Measurements from ENCODE around the gene STRADB. TPM values are rescaled to one million over a fixed set of nuclear protein-coding genes. Genes with fewer than 3 reads are reported as not detected.
"Not testable (repeated sequence)": the region's sequence is repeated elsewhere in the genome, so short reads cannot be mapped to it uniquely, and the experiment has no call there.

Gene STRADB
- total RNA-seq, 4 donors from 2014 or later: 25.6 to 41.9 (median 31.4) TPM

DNA sequence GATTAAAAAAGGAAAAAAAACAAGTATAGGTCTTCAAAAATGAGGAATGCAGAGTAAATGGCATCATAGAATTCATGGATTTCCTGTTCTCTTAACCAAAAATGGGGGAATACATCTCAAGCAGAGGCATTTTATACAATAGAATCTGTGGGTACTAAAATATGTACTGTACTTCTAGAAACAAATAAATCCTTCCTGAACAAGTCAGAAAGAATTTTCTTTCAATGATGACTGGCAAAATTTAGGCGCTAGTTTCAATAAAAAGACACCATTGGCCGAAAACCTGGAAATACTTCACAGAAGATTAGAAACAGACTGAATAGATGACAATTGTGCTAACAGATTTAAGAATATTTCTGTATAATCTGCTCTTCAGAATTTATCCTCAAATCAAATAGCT is 15.4 kb upstream of the STRADB start:
- Histone ChIP-seq H3K4me3 (replicated peaks in 1 of 3) (no peak overlapping the region), H3K27ac (peak overlapping the region in 1 of 3 donors; percentile 15), H3K9me3 (no peaks in the 10 kb centered on the region), H3K27me3 (no peaks in the 10 kb centered on the region), H3K4me1 (peaks cover 49 to 59% of the 10 kb centered on the region in 2 donors), H3K36me3 (no peaks in the 10 kb centered on the region)
- DNase-seq: no peak
- 95 to 98% methylated on average over 2 of the region's 2 CpGs for WGBS, 2 donors
- no peak for TF ChIP-seq POLR2A (IDR thresholded peaks at IDR 0.05)
- TF ChIP-seq, protein P1, sequence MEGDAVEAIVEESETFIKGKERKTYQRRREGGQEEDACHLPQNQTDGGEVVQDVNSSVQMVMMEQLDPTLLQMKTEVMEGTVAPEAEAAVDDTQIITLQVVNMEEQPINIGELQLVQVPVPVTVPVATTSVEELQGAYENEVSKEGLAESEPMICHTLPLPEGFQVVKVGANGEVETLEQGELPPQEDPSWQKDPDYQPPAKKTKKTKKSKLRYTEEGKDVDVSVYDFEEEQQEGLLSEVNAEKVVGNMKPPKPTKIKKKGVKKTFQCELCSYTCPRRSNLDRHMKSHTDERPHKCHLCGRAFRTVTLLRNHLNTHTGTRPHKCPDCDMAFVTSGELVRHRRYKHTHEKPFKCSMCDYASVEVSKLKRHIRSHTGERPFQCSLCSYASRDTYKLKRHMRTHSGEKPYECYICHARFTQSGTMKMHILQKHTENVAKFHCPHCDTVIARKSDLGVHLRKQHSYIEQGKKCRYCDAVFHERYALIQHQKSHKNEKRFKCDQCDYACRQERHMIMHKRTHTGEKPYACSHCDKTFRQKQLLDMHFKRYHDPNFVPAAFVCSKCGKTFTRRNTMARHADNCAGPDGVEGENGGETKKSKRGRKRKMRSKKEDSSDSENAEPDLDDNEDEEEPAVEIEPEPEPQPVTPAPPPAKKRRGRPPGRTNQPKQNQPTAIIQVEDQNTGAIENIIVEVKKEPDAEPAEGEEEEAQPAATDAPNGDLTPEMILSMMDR (IDR thresholded peaks at IDR 0.05): no peak
- intact Hi-C loops (cut with DNase I): no loop called here

DNA sequence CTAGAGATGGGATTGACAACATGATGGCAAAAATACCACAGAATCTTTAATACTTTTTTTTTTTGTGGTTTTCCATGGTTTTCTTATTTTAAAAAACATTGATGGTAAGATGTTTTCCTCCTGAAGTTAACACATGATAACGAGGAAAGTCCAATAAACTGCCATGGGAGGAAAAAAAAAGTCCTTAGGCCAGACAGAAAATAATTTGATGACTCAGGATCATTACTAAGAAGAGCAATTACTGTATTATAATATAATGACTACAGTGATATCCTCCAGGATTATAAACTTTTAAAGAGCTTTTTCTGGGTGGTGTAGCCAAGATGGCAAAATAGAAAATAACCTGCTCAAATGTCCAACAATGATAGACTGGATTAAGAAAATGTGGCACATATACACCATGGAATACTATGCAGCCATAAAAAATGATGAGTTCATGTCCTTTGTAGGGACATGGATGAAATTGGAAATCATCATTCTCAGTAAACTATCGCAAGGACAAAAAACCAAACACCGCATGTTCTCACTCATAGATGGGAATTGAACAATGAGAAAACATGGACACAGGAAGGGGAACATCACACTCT is 12.1 kb upstream of the STRADB start:
- H3K27me3 ChIP-seq; DNase-seq; H3K36me3 ChIP-seq; intact Hi-C loops (cut with DNase I); H3K9me3 ChIP-seq; H3K4me3 ChIP-seq (replicated peaks in 1 of 3): not testable (repeated sequence)
- H3K4me1 ChIP-seq: peaks cover 18 to 34% of the 10 kb centered on the region in 2 donors
- WGBS, 2 donors: 79 to 92% methylated on average over 1 to 3 of the region's 3 CpGs
- peak overlapping the region in 1 of 3 donors; percentile 18 for H3K27ac ChIP-seq

DNA sequence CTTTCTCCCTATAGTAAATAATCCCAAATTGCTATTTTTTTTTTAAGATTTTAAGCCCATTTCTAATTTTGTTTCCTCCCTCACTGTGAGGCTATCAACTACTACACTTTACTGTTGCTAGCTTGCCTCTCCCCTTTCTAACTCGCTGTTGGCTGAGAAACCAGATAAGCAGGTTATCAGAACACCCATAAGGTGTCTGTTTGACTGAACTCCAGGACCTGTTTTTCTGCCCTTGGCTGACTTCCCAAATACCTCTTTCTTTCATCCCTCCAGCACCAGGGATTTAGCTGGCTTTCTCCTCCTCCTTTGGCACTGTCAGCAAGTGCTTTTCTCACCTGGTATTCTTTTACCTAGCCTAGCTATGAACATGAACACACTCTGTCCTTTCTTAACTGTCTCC is 11.4 kb upstream of the STRADB start:
- Histone ChIP-seq H3K4me3 (replicated peaks in 1 of 3) (no peak overlapping the region), H3K36me3 (no peaks in the 10 kb centered on the region), H3K27ac (peak overlapping the region; percentile 54 to 56 (median 54)), H3K27me3 (no peaks in the 10 kb centered on the region), H3K9me3 (no peaks in the 10 kb centered on the region), H3K4me1 (peaks cover 17 to 34% of the 10 kb centered on the region in 2 donors)
- peak; percentile 77 to 85 for DNase-seq
- intact Hi-C loops (cut with DNase I): no loop called here
- 29 to 32% methylated on average over 1 of the region's 1 CpG for WGBS, 2 donors
- no peak for TF ChIP-seq POLR2A (IDR thresholded peaks at IDR 0.05)
- TF ChIP-seq, protein P1 (IDR thresholded peaks at IDR 0.05): no peak

DNA sequence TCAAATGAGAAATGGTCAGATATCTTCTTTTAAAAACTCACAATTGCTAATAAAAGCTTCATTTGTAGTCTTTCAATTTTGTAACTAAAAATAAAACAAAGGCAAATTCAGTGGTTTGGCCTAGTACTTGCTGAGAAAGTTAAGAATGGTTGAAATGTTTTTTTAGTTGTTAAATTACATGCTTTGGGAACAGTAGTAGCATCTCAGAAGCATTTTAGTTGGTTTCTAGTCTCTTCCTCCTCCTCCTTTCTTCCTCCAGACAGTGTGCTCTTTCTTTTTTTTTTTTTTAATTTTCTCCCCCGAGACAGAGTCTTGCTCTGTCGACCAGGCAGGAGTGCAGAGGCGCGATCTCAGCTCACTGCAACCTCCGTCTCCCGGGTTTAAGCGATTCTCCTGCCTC is 10.1 kb upstream of the STRADB start:
- Histone ChIP-seq H3K4me1 (peaks cover 23 to 32% of the 10 kb centered on the region in 2 donors), H3K4me3 (replicated peaks in 1 of 3) (no peak overlapping the region), H3K27ac (peak overlapping the region; percentile 1 to 56 (median 24)), H3K36me3 (no peaks in the 10 kb centered on the region), H3K27me3 (no peaks in the 10 kb centered on the region), H3K9me3 (no peaks in the 10 kb centered on the region)
- no peak for TF ChIP-seq POLR2A (IDR thresholded peaks at IDR 0.05)
- TF ChIP-seq, protein P1 (IDR thresholded peaks at IDR 0.05): no peak
- intact Hi-C loops (cut with DNase I): no loop called here
- peak in 1 of 2 donors; percentile 18 for DNase-seq
- 73 to 75% methylated on average over 7 of the region's 7 CpGs for WGBS, 2 donors

DNA sequence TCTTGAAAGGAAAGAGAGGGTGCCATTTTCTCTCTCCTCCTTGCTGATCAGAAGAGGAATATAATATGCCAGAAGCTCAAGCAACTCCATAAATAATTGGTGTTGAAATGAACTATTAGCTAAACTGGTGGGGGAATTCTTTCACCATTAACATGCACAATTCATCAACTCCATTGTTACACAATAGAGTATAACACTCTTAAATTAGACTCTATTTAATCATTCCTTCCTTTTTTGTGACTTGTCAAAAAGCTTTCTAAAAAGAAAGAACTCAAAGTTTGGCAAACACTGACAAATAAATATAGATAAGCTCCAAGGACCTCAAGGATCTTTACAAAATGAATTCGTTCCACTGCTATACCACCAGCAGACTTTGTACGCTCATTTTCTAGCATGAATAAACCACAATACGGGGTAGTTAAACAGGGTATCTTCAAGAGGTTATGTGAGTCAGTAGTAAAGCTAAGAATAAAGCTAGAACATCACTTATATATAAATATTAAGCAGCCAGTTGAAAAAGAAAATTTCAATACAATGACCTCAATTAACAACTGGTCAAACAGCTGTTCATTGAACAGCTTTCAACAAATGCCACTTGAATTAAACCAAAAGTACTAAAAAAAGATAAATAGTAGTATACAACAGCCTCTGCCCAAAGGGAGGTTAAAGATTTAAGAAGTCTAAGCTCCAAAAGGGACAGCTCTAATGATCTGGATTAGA is 6.6 kb upstream of the STRADB start:
- H3K4me1 ChIP-seq: peaks cover 32 to 42% of the 10 kb centered on the region in 2 donors
- intact Hi-C loops (cut with DNase I): no loop called here
- no peak for DNase-seq
- H3K27me3 ChIP-seq: no peaks in the 10 kb centered on the region
- H3K4me3 ChIP-seq (replicated peaks in 1 of 3): no peak overlapping the region
- no peaks in the 10 kb centered on the region for H3K36me3 ChIP-seq
- H3K27ac ChIP-seq: no peak overlapping the region
- TF ChIP-seq, protein P1 (IDR thresholded peaks at IDR 0.05): no peak
- TF ChIP-seq POLR2A (IDR thresholded peaks at IDR 0.05): no peak
- H3K9me3 ChIP-seq: no peaks in the 10 kb centered on the region
- WGBS, 2 donors: 92 to 94% methylated on average over 3 of the region's 3 CpGs

Data from thyroid gland (tissue), 4 donors.